Nucleus accumbens (tissue), 56 donors: ENCODE data around the gene SF3A1.
A peak's percentile ranks its signal among the peaks of the same experiment; 100 is the strongest.
"Not testable (repeated sequence)": the region's sequence is repeated elsewhere in the genome, so short reads cannot be mapped to it uniquely, and the experiment has no call there.

ENCODE experiments used
- DNase-seq, 56 donors: peaks; one replicate each; lab custom pipeline; 2025; lab: John Stamatoyannopoulos, UW

The SF3A1 gene, protein sequence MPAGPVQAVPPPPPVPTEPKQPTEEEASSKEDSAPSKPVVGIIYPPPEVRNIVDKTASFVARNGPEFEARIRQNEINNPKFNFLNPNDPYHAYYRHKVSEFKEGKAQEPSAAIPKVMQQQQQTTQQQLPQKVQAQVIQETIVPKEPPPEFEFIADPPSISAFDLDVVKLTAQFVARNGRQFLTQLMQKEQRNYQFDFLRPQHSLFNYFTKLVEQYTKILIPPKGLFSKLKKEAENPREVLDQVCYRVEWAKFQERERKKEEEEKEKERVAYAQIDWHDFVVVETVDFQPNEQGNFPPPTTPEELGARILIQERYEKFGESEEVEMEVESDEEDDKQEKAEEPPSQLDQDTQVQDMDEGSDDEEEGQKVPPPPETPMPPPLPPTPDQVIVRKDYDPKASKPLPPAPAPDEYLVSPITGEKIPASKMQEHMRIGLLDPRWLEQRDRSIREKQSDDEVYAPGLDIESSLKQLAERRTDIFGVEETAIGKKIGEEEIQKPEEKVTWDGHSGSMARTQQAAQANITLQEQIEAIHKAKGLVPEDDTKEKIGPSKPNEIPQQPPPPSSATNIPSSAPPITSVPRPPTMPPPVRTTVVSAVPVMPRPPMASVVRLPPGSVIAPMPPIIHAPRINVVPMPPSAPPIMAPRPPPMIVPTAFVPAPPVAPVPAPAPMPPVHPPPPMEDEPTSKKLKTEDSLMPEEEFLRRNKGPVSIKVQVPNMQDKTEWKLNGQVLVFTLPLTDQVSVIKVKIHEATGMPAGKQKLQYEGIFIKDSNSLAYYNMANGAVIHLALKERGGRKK

DNA sequence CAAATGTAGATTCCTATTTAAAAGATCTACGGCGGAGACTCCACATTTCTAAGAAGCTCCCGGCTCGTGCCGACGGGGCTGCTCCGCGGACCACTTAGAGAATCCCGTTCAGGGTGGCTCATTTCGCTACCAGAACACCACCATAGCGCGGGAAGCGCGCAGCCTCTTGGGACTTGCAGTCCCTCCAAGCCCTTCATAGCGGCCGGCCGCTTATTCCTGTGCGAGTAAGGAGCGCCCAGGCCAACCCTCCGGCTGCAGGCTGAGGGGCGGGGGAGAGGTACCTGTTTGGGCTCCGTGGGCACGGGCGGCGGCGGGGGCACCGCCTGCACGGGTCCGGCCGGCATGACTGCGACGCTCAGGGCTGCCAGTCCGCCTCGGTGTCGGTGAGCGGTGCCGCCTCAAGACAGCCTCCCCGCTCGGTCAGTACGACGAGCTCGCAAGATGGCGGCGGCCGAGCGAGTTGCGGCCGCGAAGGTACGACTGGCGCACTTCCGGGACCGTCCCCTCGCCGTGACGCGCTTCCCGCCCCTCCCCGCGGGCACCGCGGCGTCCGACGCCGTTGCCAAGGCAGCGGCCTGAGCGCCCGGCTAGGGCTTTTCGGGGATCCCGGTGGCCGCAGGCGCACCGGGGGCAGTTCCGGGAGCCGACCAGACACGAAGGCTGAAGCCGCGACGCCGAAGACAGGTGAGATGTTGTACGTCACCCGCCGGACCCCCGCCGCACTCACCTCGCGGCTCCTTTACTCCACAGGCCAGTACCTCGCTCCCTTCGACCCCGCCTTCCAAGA lies at the start of gene SF3A1, which contains the start of gene CCDC157:
Gene SF3A1, minus strand, starts transcription at position 446 of the 787 bp plus-strand sequence. Its CDS starts 102 bp downstream, at position 344.
Gene CCDC157, plus strand, starts transcription at position 559 of the 787 bp plus-strand sequence. CDS start 8,994 bp downstream, outside the sequence.
- DNase-seq, result peak in 55 of 56 donors; percentile 46 to 92 (median 86)

DNA sequence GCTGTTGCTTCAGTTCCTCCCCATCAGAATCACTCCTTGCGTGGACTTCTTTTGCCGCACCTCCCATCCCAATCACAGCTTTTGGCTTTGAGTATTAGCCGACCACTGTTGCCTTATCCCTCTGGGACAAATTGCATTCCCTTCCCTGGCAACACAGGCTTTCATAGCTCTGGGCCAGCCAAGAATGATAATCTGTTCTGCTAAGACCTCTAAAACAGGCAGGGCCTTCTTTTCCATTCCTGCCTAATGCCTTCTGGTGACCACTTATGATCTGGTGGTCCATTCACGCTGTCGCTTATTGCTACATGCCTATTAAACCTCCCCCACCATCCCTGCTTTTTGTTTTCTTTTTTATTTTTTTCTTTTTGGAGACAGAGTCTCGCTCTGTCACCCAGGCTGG lies 49.7 kb upstream of the SF3A1 start:
- DNase-seq, result no peak

DNA sequence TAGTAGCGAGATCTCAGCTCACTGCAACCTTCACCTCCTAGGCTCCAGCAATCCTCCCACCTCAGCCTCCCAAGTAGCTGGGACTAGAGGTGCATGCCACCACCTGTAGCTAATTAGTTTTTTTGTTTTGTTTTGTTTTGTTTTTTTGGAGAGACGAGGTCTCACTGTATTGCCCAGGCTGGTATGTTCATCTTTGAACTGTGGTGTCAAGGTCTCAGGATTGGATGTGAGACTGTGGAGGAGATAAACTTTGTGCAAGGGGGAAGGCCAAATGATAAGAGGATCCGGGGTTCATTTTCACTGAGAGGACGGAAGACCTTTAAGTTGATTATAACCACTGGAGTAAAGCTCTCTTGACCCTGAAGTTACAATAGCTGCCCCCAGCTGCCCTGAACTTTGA lies 49.0 kb upstream of the SF3A1 start:
- no peak for DNase-seq

DNA sequence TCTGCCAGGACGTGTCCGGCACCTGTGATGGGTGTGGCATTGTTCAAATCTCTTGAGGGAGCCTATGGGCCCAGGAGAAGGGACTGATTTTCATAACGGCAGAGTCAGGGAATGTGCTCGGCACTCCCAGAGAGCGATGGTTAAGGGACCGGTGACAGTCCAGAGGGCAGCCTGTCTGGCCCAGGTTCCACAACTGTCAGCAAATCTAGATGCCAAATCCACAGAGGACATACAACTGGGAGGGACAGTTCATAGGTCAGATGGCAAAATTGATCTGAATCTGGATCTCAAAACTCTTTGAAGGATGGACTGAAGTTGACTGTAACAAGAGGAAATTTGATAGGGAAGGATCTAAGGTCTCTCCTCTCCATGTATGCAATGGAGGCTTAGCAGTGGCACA lies 47.6 kb upstream of the SF3A1 start:
- DNase-seq, result no peak

DNA sequence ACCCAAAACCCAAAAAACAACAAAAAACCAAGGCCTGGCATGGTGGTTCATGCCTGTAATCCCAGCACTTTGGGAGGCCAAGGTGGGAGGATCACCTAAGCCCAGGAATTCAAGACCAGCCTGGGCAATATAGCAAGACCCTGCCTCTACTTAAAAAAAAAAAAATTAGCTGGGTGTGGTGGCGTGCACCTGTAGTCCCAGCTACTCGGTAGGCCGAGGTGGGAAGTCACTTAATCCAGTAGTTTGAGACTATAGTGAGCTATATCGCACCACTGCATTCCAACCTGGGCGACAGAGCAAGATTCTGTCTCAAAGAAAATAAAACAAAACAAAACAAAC lies 46.0 kb upstream of the SF3A1 start:
- DNase-seq, result not testable (repeated sequence)

DNA sequence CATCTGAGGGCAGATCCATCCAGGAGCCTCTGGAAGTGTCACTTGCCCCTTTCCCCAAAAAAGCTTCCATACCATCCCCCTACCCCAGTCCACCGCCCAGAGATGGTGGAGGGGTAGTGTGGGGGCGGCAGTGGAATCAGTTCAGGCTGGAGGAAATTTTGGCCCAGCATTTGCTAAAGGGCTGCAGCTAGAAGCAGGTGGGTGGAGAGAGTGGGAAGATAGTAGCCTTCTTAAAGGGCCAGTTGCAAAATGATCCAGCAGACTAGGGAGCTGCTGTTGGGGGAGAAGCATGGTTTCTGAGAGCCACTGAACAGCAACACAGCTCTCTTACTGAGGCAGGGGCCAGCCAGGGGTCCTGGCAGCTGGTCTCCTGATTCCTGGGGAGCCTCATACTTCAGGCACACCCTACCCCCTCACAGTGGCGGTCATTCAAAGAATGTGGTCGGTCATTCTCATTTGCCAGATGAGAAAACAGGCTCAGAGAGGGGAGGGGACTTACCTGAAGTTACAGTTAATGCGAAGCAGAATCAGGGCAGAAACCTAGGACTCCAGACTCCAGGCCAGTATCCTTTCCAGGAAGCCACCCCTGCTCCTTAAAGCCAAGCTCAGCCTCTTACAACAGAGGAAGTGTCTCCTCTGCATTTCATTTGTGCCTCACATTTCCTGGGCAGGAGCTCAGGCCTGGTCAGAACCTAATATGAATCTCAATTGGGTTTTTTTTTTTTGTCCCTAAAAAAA lies 45.5 kb upstream of the SF3A1 start:
- no peak for DNase-seq

DNA sequence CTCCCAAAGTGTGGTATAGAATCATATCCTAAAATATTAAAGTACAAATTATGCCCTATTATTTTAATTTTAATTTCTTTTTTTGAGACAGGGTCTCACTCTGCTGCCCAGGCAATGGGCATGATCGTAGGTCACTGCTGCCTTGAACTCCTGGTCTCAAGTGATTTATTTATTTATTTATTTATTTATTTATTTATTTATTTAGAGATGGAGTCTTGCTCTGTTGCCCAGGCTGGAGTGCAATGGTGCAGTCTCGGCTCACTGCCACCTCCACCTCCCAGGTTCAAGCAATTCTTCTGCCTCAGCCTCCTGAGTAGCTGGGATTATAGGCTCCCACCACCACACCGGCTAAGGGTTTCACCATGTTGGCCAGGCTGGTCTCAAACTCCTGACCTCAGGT lies 44.3 kb upstream of the SF3A1 start:
- DNase-seq, result not testable (repeated sequence)

DNA sequence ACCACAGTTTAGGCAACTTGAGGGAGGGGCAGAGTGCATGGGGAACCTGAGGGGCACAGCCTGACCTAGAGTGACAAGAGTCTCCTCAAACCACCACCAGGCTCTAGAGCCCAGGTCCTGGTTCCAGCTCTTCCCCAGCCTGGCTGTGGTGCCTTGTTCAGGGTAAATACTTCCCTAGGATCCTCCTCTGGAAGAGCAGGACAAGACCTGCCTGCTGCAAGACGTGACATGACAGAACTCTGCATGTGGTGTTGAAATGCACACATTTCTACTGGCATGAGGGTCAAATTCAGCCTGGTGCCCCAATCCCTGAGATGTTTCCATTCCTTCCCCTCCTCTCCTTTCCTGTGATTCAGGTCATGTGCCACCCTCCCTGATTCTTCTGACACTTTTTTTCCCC lies 43.5 kb upstream of the SF3A1 start:
- no peak for DNase-seq

DNA sequence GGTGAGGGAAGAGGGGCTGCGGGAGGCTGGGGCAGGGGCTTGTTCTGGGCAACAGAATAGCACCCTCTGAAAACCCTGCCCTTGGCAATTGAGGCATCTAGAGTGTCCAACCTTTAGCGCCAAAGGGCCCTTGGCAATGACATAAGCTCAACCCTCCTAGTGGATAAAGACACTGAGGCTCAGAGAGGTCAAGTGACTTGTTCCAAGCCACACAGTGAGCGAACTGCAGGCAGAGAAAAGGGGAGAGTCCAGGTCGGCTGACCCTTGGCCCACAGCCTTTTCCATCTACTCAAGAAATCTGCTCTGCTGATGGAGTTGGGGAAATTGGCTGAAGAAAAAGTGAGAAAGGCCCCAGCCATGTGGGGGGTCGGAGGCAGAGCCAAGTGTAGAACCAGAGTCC lies 43.0 kb upstream of the SF3A1 start:
- no peak for DNase-seq

DNA sequence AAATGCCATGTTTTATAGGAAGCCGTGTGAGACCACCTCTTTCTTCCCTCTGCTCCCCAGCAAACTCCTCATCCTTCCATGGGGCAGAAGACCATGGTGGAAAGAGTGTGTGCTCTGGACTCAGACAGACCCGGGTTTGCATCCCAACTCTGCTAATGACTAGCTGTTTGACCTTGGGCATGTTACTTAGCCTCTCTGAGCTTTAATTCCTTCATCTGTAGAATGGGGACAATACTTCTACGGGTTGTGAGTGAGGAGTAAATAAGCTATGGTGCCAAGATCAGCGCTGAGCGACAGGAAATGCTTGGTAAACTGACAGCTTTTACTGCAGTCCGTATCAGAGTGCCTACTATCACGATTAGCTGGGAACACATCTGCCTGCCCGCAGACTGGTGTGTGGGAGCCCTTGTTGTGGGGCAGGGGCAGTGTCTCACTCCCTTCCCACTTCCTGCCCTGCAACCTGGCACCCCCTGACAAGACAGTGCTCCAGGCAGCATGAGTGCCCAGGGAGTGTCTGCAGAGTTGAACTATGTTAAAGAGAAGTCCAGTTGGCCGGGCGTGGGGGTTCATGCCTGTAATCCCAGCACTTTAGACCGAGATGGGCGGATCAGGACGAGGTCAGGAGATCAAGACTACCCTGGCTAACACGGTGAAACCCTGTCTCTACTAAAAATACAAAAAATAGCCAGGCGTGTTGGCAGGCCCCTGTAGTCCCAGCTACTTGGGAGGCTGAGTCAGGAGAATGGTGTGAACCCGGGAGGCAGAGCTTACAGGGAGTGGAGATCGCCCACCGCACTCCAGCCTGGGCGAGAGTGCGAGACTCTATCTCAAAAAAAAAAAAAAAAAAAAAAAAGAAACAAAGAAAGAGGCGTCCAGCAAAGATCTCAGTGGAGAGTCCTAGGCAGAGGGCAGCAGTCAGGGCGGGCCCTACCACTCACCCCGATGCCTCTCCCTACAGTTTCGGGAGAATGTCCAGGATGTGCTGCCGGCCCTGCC lies 42.3 kb upstream of the SF3A1 start:
- DNase-seq, result no peak

DNA sequence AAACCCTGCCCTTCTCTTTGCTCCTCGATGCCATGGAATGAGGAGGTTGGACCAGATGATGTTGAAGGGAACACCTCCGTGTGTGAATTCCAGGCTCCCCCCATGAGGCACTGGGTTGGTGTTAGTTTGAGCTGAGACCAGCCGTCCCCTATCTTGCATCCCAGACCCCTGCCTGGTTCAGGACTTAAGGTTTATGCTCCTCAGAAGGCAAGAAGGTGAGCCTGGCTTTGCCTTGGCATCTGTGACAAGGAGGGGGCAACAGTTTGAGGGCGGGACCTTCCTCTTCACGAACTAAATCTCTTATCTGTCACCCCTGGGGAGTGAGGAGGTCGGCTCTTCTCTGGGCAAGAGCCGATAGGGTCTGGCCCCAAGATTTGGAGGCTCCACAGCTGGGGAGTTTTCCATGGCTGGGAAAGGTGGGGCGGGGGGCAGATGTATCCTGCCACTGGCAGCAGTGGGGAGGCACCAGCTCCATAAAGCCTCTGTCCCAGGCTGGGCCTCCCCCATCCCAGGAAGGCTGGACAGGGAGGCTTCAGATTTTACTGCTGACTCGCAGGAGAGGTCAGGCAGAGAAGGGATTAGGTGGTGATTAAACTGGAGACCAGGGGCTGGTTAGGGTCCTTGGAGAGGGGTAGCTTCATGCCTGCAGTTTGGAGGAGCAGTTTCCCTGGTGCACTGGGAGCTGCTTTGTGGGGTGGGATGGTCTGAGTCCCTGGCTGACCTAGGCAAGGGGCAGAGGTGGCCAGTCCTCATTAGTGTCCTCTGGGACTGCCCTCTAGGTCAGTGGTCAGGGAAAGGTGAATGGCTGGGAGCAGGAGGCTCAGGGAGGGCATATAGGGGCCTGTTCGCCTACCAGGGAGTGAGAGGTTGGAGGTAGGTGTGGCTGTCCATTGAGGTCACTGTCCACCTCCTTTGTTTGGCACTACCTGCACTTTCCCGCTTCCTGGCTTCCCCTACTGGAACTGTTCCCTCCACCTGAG lies 41.3 kb upstream of the SF3A1 start:
- peak in 2 of 56 donors; percentile 46 to 52 for DNase-seq

DNA sequence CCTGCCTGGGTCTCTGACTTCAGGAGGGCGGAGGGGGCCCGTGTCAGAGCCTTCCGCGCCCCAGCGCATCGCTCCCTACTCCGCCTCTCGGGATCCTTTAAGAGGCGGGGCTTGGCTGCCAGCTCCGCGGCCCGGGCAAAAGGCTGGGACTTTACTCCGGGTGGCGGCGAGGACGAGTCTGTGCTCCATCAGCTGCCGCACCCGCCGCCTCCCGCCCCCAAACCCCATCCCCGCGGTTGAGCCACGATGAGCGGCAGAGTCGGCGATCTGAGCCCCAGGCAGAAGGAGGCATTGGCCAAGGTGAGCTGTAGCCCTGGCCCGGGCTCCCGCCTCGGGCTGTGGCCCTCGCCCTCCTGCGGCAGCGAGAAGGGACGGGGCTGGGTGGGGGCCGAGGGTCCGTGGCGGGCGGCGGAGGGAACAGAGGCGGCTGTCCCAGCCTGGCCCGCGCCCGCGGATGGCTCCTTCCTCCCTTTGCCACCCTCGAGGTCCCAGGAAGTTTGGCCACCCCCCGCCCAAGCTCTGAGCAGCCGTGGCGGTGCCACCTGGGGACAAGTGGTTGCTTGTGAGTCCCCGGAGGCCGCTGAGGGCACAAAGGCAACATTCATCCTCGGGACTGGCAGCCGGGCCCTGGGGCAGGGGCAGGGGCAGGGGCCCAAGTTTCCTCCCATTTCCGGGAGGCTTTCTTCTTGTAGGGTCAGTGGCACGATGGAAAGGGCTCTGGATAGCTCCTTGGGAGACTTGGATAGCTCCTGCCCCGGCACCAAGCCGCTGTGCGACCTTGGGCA lies 40.4 kb upstream of the SF3A1 start, which contains the start of gene SEC14L2:
Gene SEC14L2, plus strand, starts transcription at position 148 of the 785 bp plus-strand sequence. Its CDS starts 99 bp downstream, at position 247.
- DNase-seq, result peak in 55 of 56 donors; percentile 30 to 91 (median 73)

DNA sequence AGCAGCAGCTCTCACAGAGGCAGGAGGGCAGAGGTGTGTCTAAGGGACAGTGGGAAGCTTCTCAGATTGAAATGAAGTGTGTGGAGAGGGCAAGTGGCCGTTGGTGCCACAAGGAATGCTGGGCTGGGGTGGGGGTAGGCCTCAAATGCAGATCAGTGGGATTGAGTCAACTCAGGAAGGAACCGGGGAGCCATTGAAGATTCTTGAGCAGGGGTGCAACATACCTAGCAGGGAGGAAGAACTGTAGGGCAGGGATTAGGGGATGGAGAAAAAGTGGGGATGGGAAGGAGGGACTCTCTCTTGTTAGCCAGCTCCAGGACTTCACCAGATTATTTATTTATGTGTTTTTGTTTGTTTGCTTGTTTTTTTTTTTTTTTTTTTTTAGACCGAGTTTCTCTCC lies 37.2 kb upstream of the SF3A1 start:
- no peak for DNase-seq

DNA sequence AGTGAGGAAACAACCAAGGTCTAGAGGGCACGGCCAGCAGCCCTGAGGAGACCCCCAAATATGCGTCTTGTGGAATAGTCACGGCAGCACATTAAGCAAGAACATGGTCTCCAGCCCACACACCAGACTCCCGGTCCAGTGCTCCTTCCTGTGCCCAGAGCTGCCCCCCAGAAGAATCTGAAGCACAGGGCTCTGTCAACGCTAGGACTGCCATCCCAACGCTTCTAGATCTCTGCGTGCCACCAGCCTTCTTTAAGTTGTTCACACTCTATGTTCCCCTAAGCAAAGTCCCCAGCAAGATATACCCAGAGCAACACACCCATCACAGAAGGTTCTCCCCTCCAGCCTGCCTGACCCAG lies 36.6 kb upstream of the SF3A1 start:
- no peak for DNase-seq

DNA sequence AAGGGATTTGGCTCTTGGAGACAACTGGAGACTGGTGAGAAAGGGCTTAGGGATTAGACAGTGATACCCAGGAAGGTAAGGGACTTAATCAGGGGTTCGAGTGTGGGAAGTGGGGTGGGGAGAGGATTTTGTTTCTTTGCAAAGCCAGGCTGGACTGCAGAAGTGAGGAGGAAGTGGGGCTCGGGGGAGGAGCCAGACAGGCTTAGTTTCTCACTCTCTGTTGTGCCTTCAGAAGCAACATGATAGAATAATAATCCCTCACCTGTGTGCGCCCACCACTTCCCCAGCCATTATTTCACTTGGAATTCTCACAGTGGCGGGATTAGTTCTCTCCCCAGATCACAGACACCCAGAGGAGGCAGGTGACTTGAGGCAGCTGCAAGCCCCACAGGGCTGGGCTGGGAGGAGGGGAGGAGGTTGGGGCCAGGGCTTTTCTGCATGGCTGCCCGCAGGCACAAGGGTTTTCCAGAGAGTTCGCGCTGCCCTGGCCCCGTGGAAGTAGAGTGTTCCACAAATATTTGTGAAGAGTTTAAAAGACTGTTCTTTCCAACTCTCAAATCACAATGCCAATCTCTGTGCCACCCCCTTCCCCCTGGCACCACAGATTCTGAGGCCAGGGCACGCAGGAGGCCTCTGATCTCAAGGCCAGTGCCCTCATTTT lies 36.1 kb upstream of the SF3A1 start:
- DNase-seq, result peak in 5 of 56 donors; percentile 10 to 36 (median 25)
